ENCODE measurements around the gene TNKS1BP1.

DNA sequence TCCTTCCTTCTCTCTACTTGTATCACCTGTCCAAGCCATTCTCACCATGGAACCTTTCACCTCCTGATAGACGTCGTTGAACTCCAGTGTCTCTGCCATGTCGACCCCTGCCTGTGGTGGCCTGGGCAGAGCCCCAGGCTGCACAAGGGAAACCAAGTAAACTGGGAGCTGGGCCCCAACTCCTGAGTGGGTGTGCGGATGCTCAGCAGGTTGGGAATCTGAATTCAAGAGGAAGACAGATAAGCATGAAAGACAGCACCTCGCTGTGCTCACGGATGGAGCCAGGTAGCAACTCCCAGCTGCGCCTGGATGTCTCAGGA is 10.2 kb upstream of the TNKS1BP1 start:
- TF ChIP-seq, protein P1, sequence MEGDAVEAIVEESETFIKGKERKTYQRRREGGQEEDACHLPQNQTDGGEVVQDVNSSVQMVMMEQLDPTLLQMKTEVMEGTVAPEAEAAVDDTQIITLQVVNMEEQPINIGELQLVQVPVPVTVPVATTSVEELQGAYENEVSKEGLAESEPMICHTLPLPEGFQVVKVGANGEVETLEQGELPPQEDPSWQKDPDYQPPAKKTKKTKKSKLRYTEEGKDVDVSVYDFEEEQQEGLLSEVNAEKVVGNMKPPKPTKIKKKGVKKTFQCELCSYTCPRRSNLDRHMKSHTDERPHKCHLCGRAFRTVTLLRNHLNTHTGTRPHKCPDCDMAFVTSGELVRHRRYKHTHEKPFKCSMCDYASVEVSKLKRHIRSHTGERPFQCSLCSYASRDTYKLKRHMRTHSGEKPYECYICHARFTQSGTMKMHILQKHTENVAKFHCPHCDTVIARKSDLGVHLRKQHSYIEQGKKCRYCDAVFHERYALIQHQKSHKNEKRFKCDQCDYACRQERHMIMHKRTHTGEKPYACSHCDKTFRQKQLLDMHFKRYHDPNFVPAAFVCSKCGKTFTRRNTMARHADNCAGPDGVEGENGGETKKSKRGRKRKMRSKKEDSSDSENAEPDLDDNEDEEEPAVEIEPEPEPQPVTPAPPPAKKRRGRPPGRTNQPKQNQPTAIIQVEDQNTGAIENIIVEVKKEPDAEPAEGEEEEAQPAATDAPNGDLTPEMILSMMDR (IDR thresholded peaks at IDR 0.05) = no peak
- no peak for TF ChIP-seq POLR2A (IDR thresholded peaks at IDR 0.05)

Measured in thyroid gland (tissue), 4 donors.